OCI-M1 (cell line): Measurements from ENCODE around the gene CCDC85A.

Experiments
- DNase-seq: peaks from one replicate; lab custom pipeline; 2025; lab: John Stamatoyannopoulos, UW

CCDC85A gene

GRCh38 chr2:56195563-56195962 lies 11.8 kb downstream of the CCDC85A start:
- DNase-seq = peak; percentile 34

- no peak for DNase-seq
Measured at GRCh38 chr2:56197816-56198215, 14.0 kb downstream of the CCDC85A start.

GRCh38 chr2:56198936-56199335 lies 15.1 kb downstream of the CCDC85A start:
- no peak for DNase-seq

- no peak for DNase-seq
Measured at GRCh38 chr2:56199492-56199891, 15.7 kb downstream of the CCDC85A start.

- no peak for DNase-seq
Measured at GRCh38 chr2:56202381-56203121, 18.8 kb downstream of the CCDC85A start.

- DNase-seq = no peak
Measured at GRCh38 chr2:56204556-56204955, 20.8 kb downstream of the CCDC85A start.

GRCh38 chr2:56206250-56206649 lies 22.5 kb downstream of the CCDC85A start:
- no peak for DNase-seq

- DNase-seq = no peak
Measured at GRCh38 chr2:56207760-56208159, 24.0 kb downstream of the CCDC85A start.

GRCh38 chr2:56208380-56208779 lies 24.6 kb downstream of the CCDC85A start:
- DNase-seq = no peak

GRCh38 chr2:56209701-56210100 lies 25.9 kb downstream of the CCDC85A start:
- no peak for DNase-seq

GRCh38 chr2:56210291-56210690 lies 26.5 kb downstream of the CCDC85A start:
- DNase-seq = no peak

- DNase-seq = no peak
Measured at GRCh38 chr2:56211048-56211447, 27.3 kb downstream of the CCDC85A start.

- DNase-seq = no peak
Measured at GRCh38 chr2:56215911-56216310, 32.1 kb downstream of the CCDC85A start.

GRCh38 chr2:56217106-56217505 lies 33.3 kb downstream of the CCDC85A start:
- DNase-seq = no peak

- DNase-seq = no peak
Measured at GRCh38 chr2:56222481-56222880, 38.7 kb downstream of the CCDC85A start.

GRCh38 chr2:56224316-56224715 lies 40.5 kb downstream of the CCDC85A start:
- no peak for DNase-seq

GRCh38 chr2:56227811-56228210 lies 44.0 kb downstream of the CCDC85A start:
- DNase-seq = no peak

GRCh38 chr2:56229397-56230060 lies 45.7 kb downstream of the CCDC85A start:
- no peak for DNase-seq

GRCh38 chr2:56230156-56230555 lies 46.4 kb downstream of the CCDC85A start:
- DNase-seq = no peak

- no peak for DNase-seq
Measured at GRCh38 chr2:56231361-56231760, 47.6 kb downstream of the CCDC85A start.

- DNase-seq = no peak
Measured at GRCh38 chr2:56232912-56233311, 49.1 kb downstream of the CCDC85A start.

- DNase-seq = no peak
Measured at GRCh38 chr2:56234241-56234640, 50.5 kb downstream of the CCDC85A start.

GRCh38 chr2:56239030-56239429 lies 55.2 kb downstream of the CCDC85A start:
- no peak for DNase-seq

- DNase-seq = no peak
Measured at GRCh38 chr2:56239437-56239836, 55.6 kb downstream of the CCDC85A start.
